Activated CD4-positive, alpha-beta T cell treated with anti-CD3 and anti-CD28 coated beads for 24 hours (primary cell): ENCODE results near the gene ZNF778.
"Not testable (repeated sequence)": the region's sequence is repeated elsewhere in the genome, so short reads cannot be mapped to it uniquely, and the experiment has no call there.

Experiments used
- DNase-seq, 2 donors: peaks; one replicate each; pipeline ENCODE4 v3.0.0-alpha.2; 2020; ENCODE audit warnings: low read depth in 2 of 2

Gene ZNF778

DNA sequence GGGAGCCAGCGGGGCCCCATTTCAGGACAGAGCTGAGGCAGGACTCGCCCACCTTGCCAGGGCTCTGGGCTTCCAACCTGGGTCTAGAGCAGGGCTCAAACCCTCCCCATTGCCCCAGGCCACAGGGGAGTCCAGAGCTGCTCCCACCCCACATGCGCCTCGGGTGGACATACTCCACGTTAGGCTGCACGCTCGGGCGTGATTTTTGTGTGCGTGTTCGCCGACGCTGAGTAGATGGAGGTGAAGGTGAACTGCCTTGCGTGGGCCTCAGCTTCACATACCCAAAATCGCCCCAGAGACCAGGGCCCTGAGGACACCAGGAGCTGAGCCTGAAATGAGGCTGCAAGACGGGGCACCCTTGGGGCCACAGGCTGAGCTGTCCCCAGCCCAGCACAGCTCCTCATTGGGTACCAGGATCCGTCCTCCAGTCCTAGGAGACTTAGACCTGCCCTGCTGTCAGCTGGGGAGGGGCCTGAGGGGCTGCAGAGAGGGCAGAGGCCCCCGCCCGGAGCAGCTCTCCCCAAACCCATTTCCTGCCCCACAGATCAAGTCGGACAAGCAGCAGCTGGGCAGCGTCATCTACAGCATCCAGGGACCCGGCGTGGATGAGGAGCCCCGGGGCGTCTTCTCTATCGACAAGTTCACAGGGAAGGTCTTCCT is 37.7 kb upstream of the ZNF778 start:
- no peak for DNase-seq

DNA sequence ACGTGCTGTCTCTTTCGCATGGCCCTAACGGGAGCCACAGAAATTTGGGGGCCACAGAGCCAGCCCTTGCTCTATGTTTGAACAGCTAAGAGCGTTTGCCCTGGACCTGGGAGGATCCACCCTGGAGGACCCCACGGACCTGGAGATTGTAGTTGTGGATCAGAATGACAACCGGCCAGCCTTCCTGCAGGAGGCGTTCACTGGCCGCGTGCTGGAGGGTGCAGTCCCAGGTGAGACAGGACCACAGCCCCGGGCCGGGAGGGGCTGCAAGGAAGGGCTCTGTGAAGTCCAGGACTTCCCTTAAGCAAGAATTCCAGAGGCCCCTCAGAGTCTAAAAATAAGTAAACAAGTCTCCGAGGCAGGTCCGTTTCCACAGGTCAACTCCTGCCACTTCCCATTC is 34.0 kb upstream of the ZNF778 start:
- DNase-seq: no peak

GRCh38 chr16:89183975-89184676 is 33.4 kb upstream of the ZNF778 start:
- no peak for DNase-seq

DNA sequence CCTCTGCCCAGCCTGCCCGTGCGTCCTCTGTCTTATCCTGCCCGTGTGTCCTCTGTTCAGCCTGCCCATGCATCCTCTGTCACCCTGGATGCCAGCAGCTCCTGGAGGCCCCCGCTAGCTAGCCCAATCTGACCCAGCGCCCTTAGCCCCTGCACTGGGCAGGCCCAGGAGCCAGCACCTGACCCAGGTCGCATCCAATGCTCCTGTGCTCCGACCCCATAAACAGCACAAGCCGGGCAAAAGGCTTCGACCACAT is 32.9 kb upstream of the ZNF778 start:
- no peak for DNase-seq

- no peak for DNase-seq
Observed at GRCh38 chr16:89184933-89185794, 32.3 kb upstream of the ZNF778 start.

- not testable (repeated sequence) for DNase-seq
Observed at GRCh38 chr16:89185887-89186592, 31.5 kb upstream of the ZNF778 start.

DNA sequence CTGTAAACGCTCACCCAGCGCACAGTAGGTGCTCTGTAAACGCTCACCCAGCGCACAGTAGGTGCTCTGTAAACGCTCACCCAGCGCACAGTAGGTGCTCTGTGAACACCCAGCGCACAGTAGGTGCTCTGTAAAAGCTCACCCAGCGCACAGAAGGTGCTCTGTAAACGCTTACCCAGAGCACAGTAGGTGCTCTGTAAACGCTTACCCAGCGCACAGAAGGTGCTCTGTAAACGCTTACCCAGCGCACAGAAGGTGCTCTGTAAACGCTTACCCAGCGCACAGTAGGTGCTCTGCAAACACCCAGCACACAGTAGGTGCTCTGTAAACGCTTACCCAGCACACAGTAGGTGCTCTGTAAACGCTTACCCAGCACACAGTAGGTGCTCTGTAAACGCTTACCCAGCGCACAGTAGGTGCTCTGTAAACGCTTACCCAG is 30.9 kb upstream of the ZNF778 start:
- DNase-seq: not testable (repeated sequence)

DNA sequence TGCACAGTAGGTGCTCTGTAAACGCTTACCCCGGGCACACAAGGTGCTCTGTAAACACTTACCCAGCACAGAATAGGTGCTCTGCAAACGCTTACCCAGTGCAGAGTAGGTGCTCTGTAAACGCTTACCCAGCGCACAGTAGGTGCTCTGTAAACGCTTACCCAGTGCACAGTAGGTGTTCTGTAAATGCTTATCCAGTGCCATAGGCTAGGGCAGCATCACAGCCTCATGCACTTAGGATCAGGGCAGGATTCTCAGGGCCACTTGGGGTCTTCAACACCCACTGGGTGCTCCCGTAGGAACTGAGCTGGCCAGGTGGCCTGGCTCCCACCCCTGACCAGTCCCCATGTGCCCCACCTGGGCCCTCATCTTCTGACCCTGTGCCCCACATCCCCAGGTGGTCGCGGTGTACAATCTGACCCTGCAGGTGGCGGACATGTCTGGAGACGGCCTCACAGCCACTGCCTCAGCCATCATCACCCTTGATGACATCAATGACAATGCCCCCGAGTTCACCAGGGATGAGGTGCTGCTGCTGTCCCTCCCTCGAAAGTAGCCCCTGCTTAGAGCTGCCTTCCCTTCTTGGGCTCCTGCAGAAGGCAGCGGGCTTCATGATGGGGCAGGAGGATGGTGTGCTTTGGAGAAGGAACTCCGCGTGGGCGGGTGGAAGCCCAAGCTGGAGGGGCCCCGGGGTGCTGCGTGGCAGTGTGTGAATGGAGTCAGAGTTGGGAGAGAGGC is 30.3 kb upstream of the ZNF778 start:
- DNase-seq: no peak

DNA sequence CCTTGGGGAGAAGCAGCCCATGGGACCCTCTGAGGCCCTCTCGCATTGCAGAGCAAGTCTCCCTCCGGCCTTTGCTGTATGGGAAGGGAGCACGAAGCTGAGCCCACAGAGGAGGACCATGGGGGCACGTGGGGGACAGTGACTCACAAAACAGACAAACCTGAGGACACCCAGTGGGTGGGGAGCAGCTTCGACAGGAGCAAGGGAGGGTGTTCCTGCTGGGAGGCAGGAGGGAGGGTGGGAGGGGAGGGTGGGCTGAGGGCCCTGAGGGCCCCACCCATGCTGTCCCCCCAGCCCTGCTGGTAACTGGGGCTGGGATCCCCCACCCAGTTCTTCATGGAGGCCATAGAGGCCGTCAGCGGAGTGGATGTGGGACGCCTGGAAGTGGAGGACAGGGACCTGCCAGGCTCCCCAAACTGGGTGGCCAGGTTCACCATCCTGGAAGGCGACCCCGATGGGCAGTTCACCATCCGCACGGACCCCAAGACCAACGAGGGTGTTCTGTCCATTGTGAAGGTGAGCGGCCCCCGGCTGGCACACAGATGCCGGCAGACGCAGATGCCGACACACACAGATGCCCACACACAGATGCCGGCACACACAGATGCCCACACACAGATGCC is 29.6 kb upstream of the ZNF778 start:
- no peak for DNase-seq

DNA sequence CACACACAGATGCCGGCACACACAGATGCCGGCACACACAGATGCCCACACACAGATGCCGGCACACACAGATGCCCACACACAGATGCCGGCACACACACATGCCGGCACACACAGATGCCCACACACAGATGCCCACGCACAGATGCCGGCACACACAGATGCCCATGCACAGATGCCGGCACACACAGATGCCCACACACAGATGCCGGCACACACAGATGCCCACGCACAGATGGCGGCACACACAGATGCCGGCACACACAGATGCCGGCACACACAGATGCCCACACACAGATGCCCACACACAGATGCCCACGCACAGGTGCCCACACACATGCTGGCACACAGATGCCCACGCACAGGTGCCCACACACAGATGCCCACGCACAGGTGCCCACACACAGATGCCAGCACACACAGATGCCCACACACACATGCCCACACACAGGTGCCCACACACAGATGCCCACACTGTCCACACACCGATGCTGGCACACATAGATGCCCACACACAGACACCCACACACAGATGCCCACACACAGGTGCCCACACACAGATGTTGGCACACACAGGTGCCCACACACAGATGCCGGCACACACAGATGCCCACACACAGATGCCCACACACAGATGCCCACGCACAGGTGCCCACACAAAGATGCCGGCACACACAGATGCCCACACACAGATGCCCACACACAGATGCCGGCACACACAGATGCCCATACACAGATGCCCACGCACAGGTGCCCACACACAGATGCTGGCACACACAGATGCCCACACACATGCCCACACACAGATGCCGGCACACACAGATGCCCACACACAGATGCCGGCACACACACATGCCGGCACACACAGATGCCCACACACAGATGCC is 28.8 kb upstream of the ZNF778 start:
- DNase-seq: not testable (repeated sequence)

GRCh38 chr16:89189358-89190025 is 28.0 kb upstream of the ZNF778 start:
- no peak for DNase-seq

DNA sequence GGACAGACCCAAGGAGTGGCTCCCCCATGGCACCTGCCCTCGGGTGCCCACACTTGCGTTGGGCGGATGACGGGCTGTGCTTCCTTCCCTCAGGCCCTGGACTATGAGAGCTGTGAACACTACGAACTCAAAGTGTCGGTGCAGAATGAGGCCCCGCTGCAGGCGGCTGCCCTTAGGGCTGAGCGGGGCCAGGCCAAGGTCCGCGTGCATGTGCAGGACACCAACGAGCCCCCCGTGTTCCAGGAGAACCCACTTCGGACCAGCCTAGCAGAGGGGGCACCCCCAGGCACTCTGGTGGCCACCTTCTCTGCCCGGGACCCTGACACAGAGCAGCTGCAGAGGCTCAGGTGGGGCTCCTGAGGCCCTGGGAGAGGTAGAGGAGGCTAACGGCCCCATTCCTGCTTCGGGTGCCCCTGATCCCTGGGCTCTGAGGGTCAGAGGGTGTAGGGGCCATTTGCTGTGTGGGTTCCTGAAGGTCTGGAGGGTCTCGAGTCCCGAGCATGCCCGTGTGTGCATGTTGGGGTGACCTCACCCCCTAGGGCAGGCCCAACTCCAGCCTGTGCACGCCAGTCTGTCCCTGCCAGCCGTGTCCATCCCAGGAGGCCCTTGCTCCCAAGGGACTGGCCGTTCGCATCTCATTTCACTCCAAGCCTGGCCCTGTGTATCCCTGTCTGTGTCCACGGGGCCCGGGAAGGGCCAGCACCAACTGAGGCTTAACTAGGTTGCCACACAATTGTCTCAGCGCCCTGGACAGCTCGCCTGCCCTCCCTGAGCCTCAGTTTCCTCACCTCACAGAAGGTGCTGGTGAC is 27.1 kb upstream of the ZNF778 start:
- DNase-seq: no peak

DNA sequence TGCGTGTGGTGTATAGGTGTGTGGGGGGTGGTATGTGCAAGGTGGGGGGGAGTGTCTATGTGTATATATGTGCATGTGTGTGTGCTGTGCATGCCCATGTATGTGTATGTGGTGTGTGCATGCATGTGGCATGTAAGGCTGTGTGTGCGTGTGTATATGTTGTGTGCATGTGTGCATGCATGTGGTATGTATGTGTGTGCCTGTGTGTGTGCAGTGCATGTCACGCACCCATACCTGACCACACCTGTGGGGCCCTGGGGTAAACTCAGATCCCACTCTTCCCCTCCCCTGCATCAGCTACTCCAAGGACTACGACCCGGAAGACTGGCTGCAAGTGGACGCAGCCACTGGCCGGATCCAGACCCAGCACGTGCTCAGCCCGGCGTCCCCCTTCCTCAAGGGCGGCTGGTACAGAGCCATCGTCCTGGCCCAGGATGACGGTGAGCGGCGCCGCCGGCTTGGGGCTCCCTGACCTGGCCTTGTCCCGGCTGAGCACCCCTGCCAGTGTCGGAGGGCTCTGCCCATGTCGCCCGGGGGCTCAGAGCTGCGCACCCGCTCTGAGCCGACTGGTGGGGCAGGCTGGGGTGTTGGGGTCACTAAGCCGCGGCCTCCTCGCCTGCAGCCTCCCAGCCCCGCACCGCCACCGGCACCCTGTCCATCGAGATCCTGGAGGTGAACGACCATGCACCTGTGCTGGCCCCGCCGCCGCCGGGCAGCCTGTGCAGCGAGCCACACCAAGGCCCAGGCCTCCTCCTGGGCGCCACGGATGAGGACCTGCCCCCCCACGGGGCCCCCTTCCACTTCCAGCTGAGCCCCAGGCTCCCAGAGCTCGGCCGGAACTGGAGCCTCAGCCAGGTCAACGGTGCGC is 26.2 kb upstream of the ZNF778 start:
- no peak for DNase-seq

GRCh38 chr16:89191901-89192185 is 25.7 kb upstream of the ZNF778 start:
- DNase-seq: no peak

DNA sequence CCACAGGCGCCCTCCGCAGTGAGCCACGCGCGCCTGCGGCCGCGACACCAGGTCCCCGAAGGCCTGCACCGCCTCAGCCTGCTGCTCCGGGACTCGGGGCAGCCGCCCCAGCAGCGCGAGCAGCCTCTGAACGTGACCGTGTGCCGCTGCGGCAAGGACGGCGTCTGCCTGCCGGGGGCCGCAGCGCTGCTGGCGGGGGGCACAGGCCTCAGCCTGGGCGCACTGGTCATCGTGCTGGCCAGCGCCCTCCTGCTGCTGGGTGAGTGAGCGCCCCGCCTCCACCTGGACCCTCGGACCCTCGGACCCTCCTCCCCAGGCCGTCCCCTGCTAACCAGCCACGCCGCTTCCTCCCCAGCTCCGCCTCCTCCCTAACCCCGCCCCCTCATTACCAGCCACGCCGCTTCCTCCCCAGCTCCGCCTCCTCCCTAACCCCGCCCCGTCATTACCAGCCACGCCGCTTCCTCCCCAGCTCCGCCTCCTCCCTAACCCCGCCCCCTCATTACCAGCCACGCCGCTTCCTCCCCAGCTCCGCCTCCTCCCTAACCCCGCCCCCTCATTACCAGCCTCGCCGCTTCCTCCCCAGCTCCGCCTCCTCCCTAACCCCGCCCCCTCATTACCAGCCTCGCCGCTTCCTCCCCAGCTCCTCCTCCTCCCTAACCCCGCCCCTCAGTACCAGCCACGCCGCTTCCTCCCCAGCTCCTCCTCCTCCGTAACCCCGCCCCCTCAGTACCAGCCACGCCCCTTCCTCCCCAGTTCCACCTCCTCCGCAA is 25.1 kb upstream of the ZNF778 start:
- DNase-seq: peak; percentile 59 to 82

DNA sequence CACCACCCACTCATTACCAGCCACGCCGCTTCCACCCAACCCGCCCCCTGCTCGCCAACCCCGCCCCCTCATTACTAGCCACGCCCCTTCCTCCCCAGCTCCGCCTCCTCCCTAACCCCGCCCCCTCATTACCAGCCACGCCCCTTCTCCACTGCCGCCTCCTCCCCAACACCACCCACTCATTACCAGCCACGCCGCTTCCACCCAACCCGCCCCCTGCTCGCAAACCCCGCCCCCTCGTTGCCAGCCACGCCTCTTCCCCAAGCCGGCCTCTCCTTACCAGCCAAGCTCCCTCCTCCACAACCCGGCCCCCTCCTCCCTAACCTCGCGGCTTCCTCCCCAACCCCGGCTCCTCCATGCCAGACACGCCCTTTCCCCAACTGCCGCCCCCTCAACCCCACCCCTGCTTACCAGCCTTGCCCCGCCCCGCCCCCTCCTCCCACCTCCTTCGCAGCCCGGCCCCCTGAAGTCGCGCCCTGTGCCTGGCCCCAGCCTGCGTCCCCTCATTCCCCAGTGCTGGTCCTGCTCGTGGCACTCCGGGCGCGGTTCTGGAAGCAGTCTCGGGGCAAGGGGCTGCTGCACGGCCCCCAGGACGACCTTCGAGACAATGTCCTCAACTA is 24.4 kb upstream of the ZNF778 start:
- no peak for DNase-seq
